Panc1 (cell line): ENCODE results near the gene PRPH. TPM values are rescaled to one million over a fixed set of nuclear protein-coding genes. Genes with fewer than 3 reads are reported as not detected.

Experiments
- ATAC-seq: fragments of 200-7000 bp; cut with Tn5 transposase; 2 replicates; pipeline ENCODE4 v1.9.1; 2020; ENCODE audit warnings: mild to moderate bottlenecking, moderate library complexity
- BruUV-seq: library from RNA; stranded (reverse); fragments of 400-500 nt; replicated peaks from 2 replicates; lab custom pipeline; 2021; lab: Mats Ljungman, UMichigan
- CTCF ChIA-PET: fragments of 300-600 bp; sonication (Branson Sonifier 250); formaldehyde crosslinking; loops from one replicate; lab custom pipeline; 2022; ENCODE audit warnings: antibody characterized with exemption; lab: Charles Lee
- POLR2A ChIA-PET: fragments of 300-600 bp; sonication (Branson Sonifier 250); formaldehyde crosslinking; loops from one replicate; lab custom pipeline; 2022; ENCODE audit warnings: antibody characterized with exemption; lab: Charles Lee
- DNase-seq: peaks from one replicate; pipeline ENCODE4 v3.0.0-alpha.2; 2010; ENCODE audit warnings: low read depth, low spot score
- H3K27ac ChIP-seq: 2 replicates; pipeline ENCODE4 v1.5.1; 2011; ENCODE audit warnings: mild to moderate bottlenecking, low read length, inconsistent platforms
- H3K27me3 ChIP-seq: fragments of 200-500 bp; sonication (Bioruptor generic); 2 replicates; pipeline ENCODE4 v1.6.0; 2014; ENCODE audit warnings: low read length, inconsistent platforms; ENCODE audit not compliant: control insufficient read depth, insufficient read depth
- H3K36me3 ChIP-seq: fragments of 200-500 bp; sonication (Bioruptor generic); 2 replicates; pipeline ENCODE4 v1.5.1; 2014; ENCODE audit warnings: inconsistent platforms, mild to moderate bottlenecking, low read length, moderate library complexity; ENCODE audit not compliant: control insufficient read depth, insufficient read depth
- H3K4me1 ChIP-seq: 2 replicates; pipeline ENCODE4 v1.5.1; 2011; ENCODE audit warnings: inconsistent platforms, mild to moderate bottlenecking, low read length, moderate library complexity; ENCODE audit not compliant: control insufficient read depth, insufficient read depth
- H3K4me3 ChIP-seq, 2 experiments: 2 replicates each; pipeline ENCODE4 v1.5.1; 2011 to 2012; ENCODE audit warnings: low read depth in 2 of 2, low read length in 2 of 2, mild to moderate bottlenecking in 2 of 2, inconsistent platforms in 1 of 2, moderate library complexity in 1 of 2
- H3K9me3 ChIP-seq: fragments of 200-500 bp; sonication (Bioruptor generic); 2 replicates; pipeline ENCODE4 v1.5.1; 2014; ENCODE audit warnings: low read depth, mild to moderate bottlenecking, inconsistent platforms, low read length, moderate library complexity; ENCODE audit not compliant: control insufficient read depth, insufficient read depth
- POLR2AphosphoS5 ChIP-seq: IDR thresholded peaks from 2 replicates; pipeline ENCODE4 v1.6.1; 2012; ENCODE audit warnings: mild to moderate bottlenecking, low read depth, low read length, moderate library complexity
- SIN3A ChIP-seq: IDR thresholded peaks from 2 replicates; pipeline ENCODE4 v1.6.1; 2012; ENCODE audit warnings: low read depth, mild to moderate bottlenecking, low read length, moderate library complexity, borderline replicate concordance; ENCODE audit not compliant: insufficient read depth
- TCF7L2 ChIP-seq: IDR thresholded peaks from 2 replicates; pipeline ENCODE4 v1.6.1; 2011; ENCODE audit warnings: mild to moderate bottlenecking, low read depth, low read length, inconsistent platforms
- in situ Hi-C: cut with HindIII; loops from 2 replicates; pipeline ENCODE4 v1.10.0; 2016; ENCODE audit warnings: low sequenced_read_pairs, low pct_unique_long_range_greater_than_20kb
- intact Hi-C: fragments of 100-400 bp; cut with micrococcal nuclease; formaldehyde crosslinking; loops from one replicate; pipeline ENCODE4 v1.10.0; 2022; ENCODE audit not compliant: unreplicated experiment
- total RNA-seq: library from RNA; stranded (reverse); gene quantifications from one replicate; pipeline ENCODE4 v1.2.1, GENCODE V29; 2021; ENCODE audit not compliant: unreplicated experiment
- TF ChIP-seq, protein P1 (sequence below): fragments of 450-650 bp; IDR thresholded peaks from 2 replicates; pipeline ENCODE4 v1.5.1; 2017; ENCODE audit warnings: mild to moderate bottlenecking
- TF ChIP-seq, protein P2 (sequence below), 2 experiments: IDR thresholded peaks; 2 replicates each; pipeline ENCODE4 v1.6.1; 2011 to 2012; ENCODE audit warnings: low read depth in 2 of 2, control low read depth in 1 of 2, low read length in 1 of 2, mild to moderate bottlenecking in 1 of 2, moderate library complexity in 1 of 2; ENCODE audit not compliant: insufficient read depth in 1 of 2

Gene PRPH
- total RNA-seq, 1 experiment from 2014 or later = 0.39 TPM

DNA sequence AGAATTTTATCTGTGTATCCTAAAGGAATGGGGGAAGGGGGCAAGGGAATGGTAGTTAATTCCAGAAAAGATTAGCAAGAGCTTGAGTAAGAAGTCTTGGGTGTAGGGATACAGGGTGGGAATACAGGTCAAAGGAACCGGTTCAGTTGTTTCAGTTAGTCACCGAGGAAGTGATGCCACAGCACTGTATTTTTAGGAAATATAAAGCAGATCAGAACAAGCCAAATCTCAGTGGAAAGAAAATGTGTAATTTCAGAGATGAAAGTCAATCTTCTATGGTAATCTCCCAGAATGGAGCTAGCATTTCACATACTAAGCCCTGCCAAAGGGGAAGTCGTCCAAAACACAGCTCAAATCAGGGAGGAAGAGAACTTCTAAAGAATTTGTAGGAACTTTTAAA lies 34.8 kb upstream of the PRPH start:
- ChIA-PET CTCF (no interaction called here), POLR2A (no interaction called here)
- DNase-seq (no peak), ATAC-seq (no peak)
- TF ChIP-seq, protein P1, sequence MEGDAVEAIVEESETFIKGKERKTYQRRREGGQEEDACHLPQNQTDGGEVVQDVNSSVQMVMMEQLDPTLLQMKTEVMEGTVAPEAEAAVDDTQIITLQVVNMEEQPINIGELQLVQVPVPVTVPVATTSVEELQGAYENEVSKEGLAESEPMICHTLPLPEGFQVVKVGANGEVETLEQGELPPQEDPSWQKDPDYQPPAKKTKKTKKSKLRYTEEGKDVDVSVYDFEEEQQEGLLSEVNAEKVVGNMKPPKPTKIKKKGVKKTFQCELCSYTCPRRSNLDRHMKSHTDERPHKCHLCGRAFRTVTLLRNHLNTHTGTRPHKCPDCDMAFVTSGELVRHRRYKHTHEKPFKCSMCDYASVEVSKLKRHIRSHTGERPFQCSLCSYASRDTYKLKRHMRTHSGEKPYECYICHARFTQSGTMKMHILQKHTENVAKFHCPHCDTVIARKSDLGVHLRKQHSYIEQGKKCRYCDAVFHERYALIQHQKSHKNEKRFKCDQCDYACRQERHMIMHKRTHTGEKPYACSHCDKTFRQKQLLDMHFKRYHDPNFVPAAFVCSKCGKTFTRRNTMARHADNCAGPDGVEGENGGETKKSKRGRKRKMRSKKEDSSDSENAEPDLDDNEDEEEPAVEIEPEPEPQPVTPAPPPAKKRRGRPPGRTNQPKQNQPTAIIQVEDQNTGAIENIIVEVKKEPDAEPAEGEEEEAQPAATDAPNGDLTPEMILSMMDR = no peak
- TF ChIP-seq, protein P2, sequence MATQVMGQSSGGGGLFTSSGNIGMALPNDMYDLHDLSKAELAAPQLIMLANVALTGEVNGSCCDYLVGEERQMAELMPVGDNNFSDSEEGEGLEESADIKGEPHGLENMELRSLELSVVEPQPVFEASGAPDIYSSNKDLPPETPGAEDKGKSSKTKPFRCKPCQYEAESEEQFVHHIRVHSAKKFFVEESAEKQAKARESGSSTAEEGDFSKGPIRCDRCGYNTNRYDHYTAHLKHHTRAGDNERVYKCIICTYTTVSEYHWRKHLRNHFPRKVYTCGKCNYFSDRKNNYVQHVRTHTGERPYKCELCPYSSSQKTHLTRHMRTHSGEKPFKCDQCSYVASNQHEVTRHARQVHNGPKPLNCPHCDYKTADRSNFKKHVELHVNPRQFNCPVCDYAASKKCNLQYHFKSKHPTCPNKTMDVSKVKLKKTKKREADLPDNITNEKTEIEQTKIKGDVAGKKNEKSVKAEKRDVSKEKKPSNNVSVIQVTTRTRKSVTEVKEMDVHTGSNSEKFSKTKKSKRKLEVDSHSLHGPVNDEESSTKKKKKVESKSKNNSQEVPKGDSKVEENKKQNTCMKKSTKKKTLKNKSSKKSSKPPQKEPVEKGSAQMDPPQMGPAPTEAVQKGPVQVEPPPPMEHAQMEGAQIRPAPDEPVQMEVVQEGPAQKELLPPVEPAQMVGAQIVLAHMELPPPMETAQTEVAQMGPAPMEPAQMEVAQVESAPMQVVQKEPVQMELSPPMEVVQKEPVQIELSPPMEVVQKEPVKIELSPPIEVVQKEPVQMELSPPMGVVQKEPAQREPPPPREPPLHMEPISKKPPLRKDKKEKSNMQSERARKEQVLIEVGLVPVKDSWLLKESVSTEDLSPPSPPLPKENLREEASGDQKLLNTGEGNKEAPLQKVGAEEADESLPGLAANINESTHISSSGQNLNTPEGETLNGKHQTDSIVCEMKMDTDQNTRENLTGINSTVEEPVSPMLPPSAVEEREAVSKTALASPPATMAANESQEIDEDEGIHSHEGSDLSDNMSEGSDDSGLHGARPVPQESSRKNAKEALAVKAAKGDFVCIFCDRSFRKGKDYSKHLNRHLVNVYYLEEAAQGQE (IDR thresholded peaks at IDR 0.05; ENCODE audit: insufficient read depth in 1 of 2, low read depth in 2 of 2, low read length in 1 of 2) = no peak
- TF ChIP-seq TCF7L2 (no peak), SIN3A (no peak), POLR2AphosphoS5 (no peak)
- intact Hi-C loops (no loop called here), in situ Hi-C loops (no loop called here)
- H3K36me3 ChIP-seq = peaks cover 2% of the 10 kb centered on the region; the same call in 1 of the 2 replicates
- H3K4me1 ChIP-seq = peaks cover 7% of the 10 kb centered on the region; the same call in 1 of the 2 replicates
- H3K27me3 ChIP-seq = no peaks in the 10 kb centered on the region
- H3K4me3 ChIP-seq = no peak overlapping the region
- H3K27ac ChIP-seq = no peak overlapping the region
- no peaks in the 10 kb centered on the region for H3K9me3 ChIP-seq
- no TSS peak for BruUV-seq

DNA sequence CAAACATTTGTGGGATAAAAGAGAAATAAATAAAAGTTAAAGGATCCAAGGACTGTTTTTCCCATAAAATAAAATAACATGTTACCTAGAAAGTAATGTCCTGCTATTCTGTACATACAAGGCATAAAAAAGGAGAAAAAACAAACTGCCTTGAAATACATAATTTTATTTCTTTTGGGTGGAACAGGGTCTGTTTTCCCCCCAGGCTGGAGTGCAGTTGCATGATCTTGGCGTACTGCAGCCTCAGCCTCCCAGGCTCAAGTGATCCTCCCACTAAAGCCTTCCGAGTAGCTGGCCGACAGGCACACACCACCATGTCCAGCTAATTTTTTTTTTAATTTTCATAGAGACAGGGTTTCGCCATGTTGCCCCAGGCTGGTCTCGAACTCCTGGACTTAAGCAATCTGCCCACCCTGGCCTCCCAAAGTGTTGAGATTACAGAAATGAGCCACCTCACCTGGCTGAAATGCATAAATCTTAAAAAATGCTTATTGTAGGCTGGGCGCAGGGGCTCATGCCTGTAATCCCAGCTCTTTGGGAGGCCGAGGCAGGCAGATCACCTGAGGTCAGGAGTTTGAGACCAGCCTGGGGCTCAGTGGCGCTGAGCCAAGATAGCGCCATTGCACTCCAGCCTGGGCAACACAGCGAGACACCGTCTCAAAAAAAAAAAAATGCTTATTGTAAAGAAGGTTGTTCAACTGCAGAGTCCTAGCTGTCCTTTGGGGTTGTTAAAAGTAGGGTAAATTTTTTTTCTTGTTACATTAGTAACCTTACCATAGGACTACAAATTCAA lies 34.2 kb upstream of the PRPH start:
- H3K4me3 ChIP-seq = no peak overlapping the region

More for the DNA sequence above, 34.2 kb upstream of the PRPH start:
- TF ChIP-seq TCF7L2 = no peak
- TF ChIP-seq POLR2AphosphoS5 = no peak
- TF ChIP-seq, protein P1 = no peak
- TF ChIP-seq, protein P2 (IDR thresholded peaks at IDR 0.05; ENCODE audit: insufficient read depth in 1 of 2, low read depth in 2 of 2, low read length in 1 of 2) = no peak
- no peak for TF ChIP-seq SIN3A
- intact Hi-C loops (no loop called here), in situ Hi-C loops (no loop called here)
- Histone ChIP-seq H3K27me3 (no peaks in the 10 kb centered on the region), H3K27ac (no peak overlapping the region; the same call in 1 of the 2 replicates), H3K4me1 (peaks cover 7% of the 10 kb centered on the region; the same call in 1 of the 2 replicates), H3K9me3 (no peaks in the 10 kb centered on the region), H3K36me3 (peaks cover 6% of the 10 kb centered on the region; the same call in 1 of the 2 replicates)
- CTCF ChIA-PET = no interaction called here
- no peak for ATAC-seq
- no TSS peak for BruUV-seq
- DNase-seq = no peak
- POLR2A ChIA-PET = no interaction called here
